ENCODE results near the gene HEG1.

HEG1 gene

GRCh38 chr3:125045965-125046364 lies 9.8 kb downstream of the HEG1 start:
- peak; percentile 24 for DNase-seq

DNA sequence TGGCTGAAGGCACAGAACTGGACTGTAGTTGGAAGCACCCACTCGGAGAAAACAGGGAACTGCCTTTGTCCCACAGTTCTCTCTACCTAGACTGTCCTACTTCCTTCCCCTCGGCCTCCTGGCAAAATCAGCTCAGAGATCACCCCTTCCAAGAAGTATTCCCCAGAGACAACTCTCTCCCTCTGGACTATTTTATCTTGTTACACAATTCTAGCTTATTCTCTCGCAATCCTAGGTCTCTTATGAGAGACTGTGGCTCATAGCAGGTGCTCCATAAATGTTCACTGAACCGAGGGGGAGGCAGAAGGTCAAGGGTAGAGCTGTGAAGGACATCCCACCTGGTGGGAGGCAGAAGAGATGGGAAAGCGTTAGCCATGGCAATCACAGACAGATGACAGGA lies 10.6 kb downstream of the HEG1 start:
- no peak for DNase-seq

- DNase-seq, result no peak
Observed at GRCh38 chr3:125043599-125044151, 12.1 kb downstream of the HEG1 start.

DNA sequence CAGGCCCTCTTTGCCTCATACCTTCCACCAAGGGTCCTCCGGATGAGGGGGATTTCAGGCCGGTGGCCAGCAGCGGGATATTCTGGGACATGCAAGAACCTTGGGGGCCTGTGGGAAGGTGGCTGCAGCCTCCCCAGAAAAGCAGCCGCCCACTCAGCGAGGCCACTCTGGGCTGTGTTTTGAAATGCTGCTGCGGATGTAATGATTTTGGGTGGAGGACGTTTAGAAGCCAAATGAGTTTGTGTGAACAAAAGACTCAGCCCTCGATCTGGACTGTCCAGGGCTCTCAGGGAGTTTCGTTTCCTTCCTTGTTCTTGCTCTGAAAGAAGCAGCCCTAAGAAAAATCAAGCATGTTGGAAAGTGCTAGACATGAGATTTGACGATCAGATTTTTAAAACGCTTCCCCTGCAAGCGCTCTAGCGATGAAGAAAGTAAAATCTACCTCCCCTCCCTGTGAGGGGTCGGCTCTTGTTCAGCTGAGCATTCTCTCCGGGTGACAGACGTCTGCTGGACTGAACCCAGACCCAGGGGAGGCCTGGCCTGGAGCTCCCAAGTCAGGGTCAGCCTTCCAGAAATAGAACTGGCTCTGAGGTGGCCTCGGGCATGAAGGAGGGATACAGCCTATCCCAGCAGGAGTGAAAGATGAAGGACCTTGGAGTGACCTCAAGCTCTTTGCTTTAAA lies 12.9 kb downstream of the HEG1 start:
- no peak for DNase-seq

DNA sequence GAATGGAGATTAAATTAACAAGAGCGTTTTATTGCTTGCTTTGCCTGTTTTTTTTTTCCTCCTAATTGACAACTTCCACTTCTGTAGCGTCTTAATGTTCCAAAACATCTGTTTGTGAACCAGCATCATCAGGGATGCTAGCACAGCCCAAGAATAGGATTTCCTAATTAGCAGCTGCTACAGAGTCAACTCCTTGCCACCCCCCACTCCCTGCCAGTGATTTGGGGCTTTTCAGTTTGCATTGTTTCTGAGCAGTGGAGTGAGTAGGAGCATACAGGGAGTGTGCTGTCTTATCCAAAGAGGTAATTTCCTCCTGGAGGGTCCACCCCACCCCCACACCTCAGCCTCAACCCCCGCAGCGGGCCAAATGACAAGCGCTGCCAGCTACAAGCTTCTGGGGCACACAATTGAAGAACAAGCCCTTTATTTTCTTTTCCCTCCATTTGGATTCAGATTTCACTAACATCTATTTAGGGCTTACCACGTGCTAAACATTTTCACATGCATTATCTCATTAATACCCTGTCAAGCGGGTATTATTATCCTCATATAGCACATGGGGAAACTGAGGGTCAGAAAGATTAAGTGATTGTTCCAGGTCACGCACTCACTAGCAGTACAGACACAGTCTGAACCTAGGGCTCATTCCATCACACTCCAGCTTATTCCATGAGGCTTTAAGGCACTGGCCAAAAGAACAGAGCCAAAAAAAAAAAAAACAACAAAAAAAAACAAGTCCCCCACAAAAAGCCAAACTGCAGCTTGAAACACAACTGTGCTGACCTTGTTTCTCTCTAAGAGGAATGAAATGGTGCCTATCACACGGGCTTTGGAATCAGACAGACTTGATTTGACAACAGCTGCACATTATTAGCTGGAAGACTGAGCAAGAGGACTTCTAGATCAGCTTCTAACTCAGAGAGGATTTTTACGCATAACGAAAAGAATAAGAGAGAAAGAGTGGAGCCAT lies 16.4 kb downstream of the HEG1 start:
- no peak for DNase-seq

DNA sequence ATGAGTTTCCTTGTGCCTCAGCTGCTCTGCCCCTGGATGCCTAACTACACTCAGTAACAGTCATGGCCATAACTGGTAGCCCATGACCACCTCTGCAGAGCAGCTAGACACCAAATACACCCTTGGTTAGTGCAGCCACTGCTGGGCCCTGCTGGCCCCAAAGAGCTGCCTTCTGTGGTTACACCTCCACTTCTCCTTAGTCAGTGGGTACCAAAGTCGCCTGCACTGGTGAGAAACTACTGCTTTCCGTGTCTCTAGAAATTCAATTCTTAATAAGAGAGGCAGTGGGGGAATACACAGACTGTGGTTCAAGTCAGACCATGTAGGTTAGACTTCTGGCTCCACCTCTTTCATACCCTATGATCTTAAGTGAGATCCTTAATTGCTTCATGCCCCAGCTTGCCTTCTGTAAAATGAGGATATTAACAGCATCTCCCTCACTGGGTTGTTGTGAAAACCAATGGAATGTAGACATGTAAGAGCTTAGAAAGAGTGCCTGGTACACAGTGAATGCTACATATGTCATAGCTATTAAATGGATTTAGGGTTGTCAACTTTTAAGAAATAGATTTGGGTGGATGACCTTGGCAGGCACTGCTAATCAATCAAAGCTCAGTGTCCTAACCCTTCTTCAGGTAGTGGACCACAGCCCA lies 18.2 kb downstream of the HEG1 start:
- DNase-seq, result no peak

DNA sequence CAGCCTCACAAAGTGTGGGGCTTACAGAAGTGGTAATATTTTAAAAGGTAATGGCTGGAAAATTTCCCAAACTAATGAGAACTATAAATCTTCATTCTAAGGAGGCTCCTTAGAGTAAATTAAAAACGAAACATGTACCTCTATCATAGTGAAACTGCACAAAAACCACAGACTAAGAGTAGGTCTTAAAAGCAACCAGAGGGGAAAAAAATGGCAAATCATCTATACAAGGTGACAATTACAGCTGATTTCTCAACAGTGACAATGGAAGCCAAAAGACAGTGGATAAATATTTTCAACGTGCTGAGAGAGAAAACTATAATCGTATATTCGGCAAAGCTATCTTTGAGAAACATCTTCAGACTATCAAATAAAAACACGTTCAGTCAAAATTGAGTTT lies 20.6 kb downstream of the HEG1 start:
- no peak for DNase-seq

DNA sequence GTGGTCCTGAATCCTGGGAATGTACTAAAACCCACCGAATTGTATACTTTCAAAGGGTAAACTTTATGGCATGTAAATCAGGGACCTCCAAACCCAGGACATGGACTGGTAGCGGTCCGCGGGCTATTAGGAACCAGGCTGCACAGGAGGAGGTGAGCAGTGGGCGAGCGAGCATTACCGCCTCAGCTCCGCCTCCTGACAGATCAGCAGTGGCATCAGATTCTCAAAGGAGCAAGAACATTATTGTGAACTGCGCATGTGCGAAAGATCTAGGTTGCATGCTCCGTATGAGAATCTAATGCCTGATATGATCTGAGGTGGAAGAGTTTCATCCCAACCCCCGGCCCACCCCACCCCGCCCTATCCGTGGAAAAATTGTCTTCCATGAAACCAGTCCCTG lies 22.2 kb downstream of the HEG1 start:
- DNase-seq, result no peak

GRCh38 chr3:125033135-125033534 lies 22.7 kb downstream of the HEG1 start:
- DNase-seq, result no peak

- DNase-seq, result no peak
Observed at GRCh38 chr3:125032683-125033082, 23.1 kb downstream of the HEG1 start.

DNA sequence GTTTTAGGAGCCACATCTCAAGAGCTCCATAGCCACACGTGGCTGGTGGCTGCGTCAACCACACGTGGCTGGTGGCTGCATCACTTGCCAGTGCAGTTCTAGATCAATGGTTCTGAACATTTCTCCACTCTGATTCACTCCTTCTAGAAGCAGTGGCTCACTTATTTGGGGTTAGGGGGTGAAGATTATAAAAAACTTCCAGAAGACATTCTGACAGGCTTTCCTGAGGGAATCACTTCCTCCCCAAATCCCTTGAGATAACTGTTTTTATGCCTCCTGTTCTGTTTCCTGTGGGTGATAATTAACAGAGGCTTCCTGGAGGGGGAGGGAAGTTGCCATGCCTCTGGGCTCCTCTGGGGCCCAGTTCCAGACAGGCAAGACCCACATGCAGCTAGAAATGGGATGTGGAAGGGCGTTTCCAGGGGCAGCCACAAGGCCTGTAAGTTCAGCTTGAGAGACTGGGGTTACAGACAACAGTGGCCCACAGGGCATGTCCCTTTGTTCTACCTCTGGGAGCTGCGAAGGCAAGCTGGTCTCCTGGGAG lies 23.6 kb downstream of the HEG1 start:
- no peak for DNase-seq

DNA sequence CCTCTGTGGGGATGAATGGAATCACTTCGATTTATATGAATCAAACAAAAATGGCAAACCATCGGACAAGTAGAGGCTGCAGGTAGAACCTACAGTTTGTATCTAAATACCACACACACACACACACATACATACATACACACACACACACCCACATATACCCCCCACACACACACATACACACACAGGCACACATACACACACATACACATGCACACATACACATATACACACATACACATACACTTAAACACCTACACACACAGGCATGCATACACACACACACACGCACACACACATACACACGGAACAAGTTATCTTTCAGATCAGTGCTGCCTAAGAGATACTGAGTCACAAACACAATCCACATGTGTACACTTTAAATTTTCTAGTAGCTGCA lies 24.3 kb downstream of the HEG1 start:
- DNase-seq, result no peak

DNA sequence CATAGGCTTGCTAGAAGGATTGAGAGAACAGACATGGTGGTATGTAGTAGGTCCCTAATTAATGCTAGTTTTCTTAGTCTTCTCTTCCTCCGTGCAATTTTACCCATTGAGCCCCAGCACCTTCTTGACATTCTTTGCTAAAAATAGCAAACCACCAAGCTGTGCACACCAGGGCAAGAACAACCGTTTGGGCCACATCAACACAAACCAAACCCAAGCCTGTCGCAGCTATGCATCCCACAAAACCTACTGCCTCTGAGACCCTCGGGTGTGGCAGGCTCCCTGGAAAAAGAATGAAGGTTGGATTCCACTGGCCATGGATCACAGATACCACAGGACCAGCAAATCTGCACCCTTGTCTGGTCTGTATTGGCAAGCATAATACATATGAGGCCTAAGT lies 27.1 kb downstream of the HEG1 start:
- no peak for DNase-seq

GRCh38 chr3:125025642-125026041 lies 30.2 kb downstream of the HEG1 start:
- no peak for DNase-seq

GRCh38 chr3:125024817-125025216 lies 31.0 kb downstream of the HEG1 start:
- DNase-seq, result no peak

DNA sequence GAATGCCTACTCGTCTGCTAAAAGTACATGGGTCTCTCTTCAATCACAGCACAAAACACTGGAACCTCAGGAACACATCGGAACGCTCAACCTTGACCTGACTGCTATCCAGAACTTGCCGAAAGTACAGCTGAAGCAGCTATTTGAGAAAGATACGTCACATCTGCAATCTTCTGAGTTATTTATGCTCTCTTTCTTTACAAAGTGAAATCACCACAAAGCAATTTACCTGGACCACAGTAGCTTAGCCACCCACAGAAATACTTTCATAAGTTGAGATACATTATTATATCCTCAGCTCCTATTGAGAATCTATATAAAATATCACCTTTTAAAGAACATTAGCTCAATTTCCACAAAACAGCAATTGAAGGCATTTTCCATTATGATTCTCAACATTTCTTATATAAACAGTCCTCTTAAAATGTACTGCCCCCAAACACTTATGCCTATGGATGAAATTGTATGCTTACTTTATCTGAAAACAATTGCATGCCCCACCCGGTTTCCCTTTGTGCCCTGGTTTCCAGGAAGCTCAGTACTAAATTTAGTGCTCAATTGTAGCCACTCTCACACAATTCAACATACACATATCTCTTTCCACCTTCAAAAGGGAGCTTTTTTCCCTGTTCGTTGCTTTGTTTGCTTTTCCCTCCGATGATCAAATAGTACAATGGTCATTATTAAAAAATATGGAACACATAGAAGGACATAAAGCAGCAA lies 31.8 kb downstream of the HEG1 start:
- no peak for DNase-seq

DNA sequence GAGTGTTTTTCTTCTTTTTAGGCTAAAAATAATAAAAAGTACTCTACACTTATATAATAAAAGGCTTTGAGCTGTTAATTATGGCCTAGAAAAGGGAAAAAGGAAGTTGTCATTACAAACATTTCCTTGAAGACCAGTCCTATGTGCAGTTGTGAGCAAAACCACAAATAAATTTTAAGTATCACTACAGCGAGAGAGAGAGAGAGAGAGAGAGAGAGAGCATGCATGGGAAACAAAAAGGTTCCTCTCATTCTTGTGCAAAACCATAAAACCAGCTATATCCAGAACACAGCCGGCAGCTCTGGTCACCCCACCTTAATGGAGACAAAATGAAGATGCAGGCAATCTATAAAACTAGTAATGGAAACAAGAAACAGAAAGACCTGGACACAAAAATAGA lies 33.6 kb downstream of the HEG1 start:
- peak; percentile 40 for DNase-seq

GRCh38 chr3:125019271-125019670 lies 36.5 kb downstream of the HEG1 start:
- no peak for DNase-seq

GRCh38 chr3:125017406-125017805 lies 38.4 kb downstream of the HEG1 start:
- no peak for DNase-seq

GRCh38 chr3:125014570-125015179 lies 41.1 kb downstream of the HEG1 start:
- DNase-seq, result no peak

DNA sequence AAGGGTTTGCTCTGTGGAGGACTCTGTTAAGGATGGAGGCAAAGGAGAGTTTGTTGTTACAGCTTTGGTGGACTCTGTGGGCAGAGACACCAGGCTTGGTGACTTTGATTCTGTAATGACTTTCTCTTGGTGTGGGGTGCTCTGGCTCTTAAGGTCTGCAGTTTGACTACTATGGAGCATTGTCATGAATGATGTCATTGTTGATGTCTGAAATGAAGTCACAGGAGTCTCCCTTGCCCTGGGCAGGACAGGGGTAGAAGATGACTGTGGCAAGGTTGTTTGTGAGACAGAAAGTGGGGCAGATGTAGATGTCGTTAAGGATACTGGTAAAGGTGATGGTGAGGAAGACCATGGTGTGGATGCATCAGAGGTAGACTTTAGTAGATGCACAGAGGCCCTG lies 42.7 kb downstream of the HEG1 start:
- no peak for DNase-seq

- no peak for DNase-seq
Observed at GRCh38 chr3:125011941-125012340, 43.9 kb downstream of the HEG1 start.

Data from DMS79 (cell line).